ENCODE results near the gene RBM41. TPM values are rescaled to one million over a fixed set of nuclear protein-coding genes. Genes with fewer than 3 reads are reported as not detected.

RBM41 gene
- total RNA-seq, 1 experiment from 2014 or later, result 19.4 TPM

GRCh38 chrX:107168257-107168656 is 49.6 kb upstream of the RBM41 start:
- H3K4me2 ChIP-seq (ENCODE audit: insufficient read depth, insufficient read length, low read length), result no peak overlapping the region
- no peak overlapping the region for H2BK15ac ChIP-seq (ENCODE audit: low read depth, low read length)
- no peak overlapping the region for H2BK120ac ChIP-seq (ENCODE audit: low read depth, low read length, poor library complexity, severe bottlenecking)
- no peak overlapping the region for H3K23ac ChIP-seq (ENCODE audit: insufficient read length, low read depth, low read length)
- no peaks in the 10 kb centered on the region for H3K79me1 ChIP-seq (ENCODE audit: insufficient read depth, low read depth, low read length, poor library complexity, severe bottlenecking)
- Mint-ChIP-seq H3K4me3 (no peak overlapping the region), H3K9me3 (peaks cover 0 to 45% of the 10 kb centered on the region in 2 experiments; a peak in 2 of 5 replicates), H3K27ac (no peak overlapping the region; a peak in 1 of 7 replicates), H3K27me3 (ENCODE audit: low read depth) (no peaks in the 10 kb centered on the region), H3K4me1 (no peaks in the 10 kb centered on the region), H3K36me3 (ENCODE audit: insufficient read depth in 1 of 3, low read depth in 3 of 3) (peaks cover 3 to 18% (median 10%) of the 10 kb centered on the region in 3 experiments; a peak in 4 of 7 replicates)
- DNase-seq, result no peak
- no peak overlapping the region for H3K4ac ChIP-seq (ENCODE audit: low read depth, low read length)
- H3K14ac ChIP-seq (ENCODE audit: insufficient read depth, low read length), result no peak overlapping the region
- no peak overlapping the region for H3K18ac ChIP-seq (ENCODE audit: insufficient read length, low read depth, low read length)
- H3K9me3 ChIP-seq (ENCODE audit: control insufficient read depth, low read depth, low read length), result no peaks in the 10 kb centered on the region
- no peak overlapping the region for H2AK5ac ChIP-seq (ENCODE audit: insufficient read length, low read length)
- H4K91ac ChIP-seq (ENCODE audit: insufficient read length, low read depth, low read length), result no peak overlapping the region
- no peaks in the 10 kb centered on the region for H3K27me3 ChIP-seq (ENCODE audit: insufficient read depth, low read length)
- no peak overlapping the region for H3K9ac ChIP-seq (ENCODE audit: extremely low read depth, insufficient read length, low read length)
- H3K56ac ChIP-seq (ENCODE audit: insufficient read length, low read depth, low read length), result no peak overlapping the region
- H3K27ac ChIP-seq (ENCODE audit: insufficient read length, low read depth, low read length), result no peak overlapping the region
- no peak overlapping the region for H4K5ac ChIP-seq (ENCODE audit: insufficient read length, low read depth, low read length)
- H2BK20ac ChIP-seq (ENCODE audit: low read depth, low read length, poor library complexity, severe bottlenecking), result no peak overlapping the region
- no peak overlapping the region for H2AFZ ChIP-seq (ENCODE audit: low read length)
- H4K20me1 ChIP-seq (ENCODE audit: control insufficient read depth, insufficient read depth, insufficient read length), result no peaks in the 10 kb centered on the region
- H4K8ac ChIP-seq (replicated peaks; ENCODE audit: insufficient read length, low read depth, low read length), result no peak overlapping the region
- H3K23me2 ChIP-seq (ENCODE audit: insufficient read length, low read depth, low read length, poor library complexity, severe bottlenecking), result no peaks in the 10 kb centered on the region
- no peaks in the 10 kb centered on the region for H3K79me2 ChIP-seq (ENCODE audit: insufficient read depth, low read length)
- H2BK5ac ChIP-seq (ENCODE audit: insufficient read length, low read length), result no peak overlapping the region
- no peak overlapping the region for H3T11ph ChIP-seq (ENCODE audit: low read length)
- TF ChIP-seq CTCF (conservative IDR thresholded peaks at IDR 0.05), result no peak
- no peaks in the 10 kb centered on the region for H3K4me1 ChIP-seq (ENCODE audit: insufficient read depth, low read length)
- H2BK12ac ChIP-seq (ENCODE audit: insufficient read length, low read depth, low read length), result no peak overlapping the region
